ENCODE measurements around the gene OR8H2.

GRCh38 chr11:56103210-56103737 is at the start of gene OR8H2:
- TF ChIP-seq CTCF (IDR thresholded peaks at IDR 0.05; ENCODE audit: poor library complexity, severe bottlenecking): no peak
- TF ChIP-seq POLR2AphosphoS5 (IDR thresholded peaks at IDR 0.05): no peak
- no peak for TF ChIP-seq RAD21 (conservative IDR thresholded peaks at IDR 0.05)
- no peak for TF ChIP-seq MXI1 (conservative IDR thresholded peaks at IDR 0.05; ENCODE audit: poor library complexity, severe bottlenecking)
- no peak for TF ChIP-seq EZH2 (IDR thresholded peaks at IDR 0.05; ENCODE audit: borderline replicate concordance, insufficient read depth, low read length, poor library complexity, severe bottlenecking)
- no peak for TF ChIP-seq REST (IDR thresholded peaks at IDR 0.05; ENCODE audit: borderline replicate concordance)
- no peak for TF ChIP-seq SMC3 (conservative IDR thresholded peaks at IDR 0.05; ENCODE audit: poor library complexity)
- TF ChIP-seq EP300 (conservative IDR thresholded peaks at IDR 0.05; ENCODE audit: poor library complexity, severe bottlenecking): no peak
